HepG2 (cell line): ENCODE measurements around the gene ST8SIA1. TPM values are rescaled to one million over a fixed set of nuclear protein-coding genes. Genes with fewer than 3 reads are reported as not detected.

Source experiments
- ATAC-seq: fragments of 200-7000 bp; cut with Tn5 transposase; 3 replicates; pipeline ENCODE4 v1.9.1; 2020; ENCODE audit warnings: mild to moderate bottlenecking, moderate library complexity
- BruUV-seq: library from RNA; stranded (reverse); fragments of 400-500 nt; replicated peaks from 2 replicates; lab custom pipeline; 2021; lab: Mats Ljungman, UMichigan
- CTCF ChIA-PET: fragments of 300-600 bp; formaldehyde crosslinking; extraction: SDS; loops from one replicate; lab custom pipeline; 2021; ENCODE audit warnings: low total read pairs, inconsistent platforms, low intra/inter-chr PET ratio; lab: Yijun Ruan, JAX
- POLR2A ChIA-PET: fragments of 350-600 bp; sonication (Branson Sonifier 250); formaldehyde crosslinking; loops from one replicate; lab custom pipeline; 2020; ENCODE audit warnings: antibody characterized with exemption, inconsistent platforms; lab: Yijun Ruan, JAX
- DNase-seq: peaks from one replicate; pipeline ENCODE4 v3.0.0-alpha.2; 2015; ENCODE audit warnings: low spot score
- FAIRE-seq: peaks from 3 replicates; lab custom pipeline; 2011; peaks lifted over from hg19 to GRCh38; lab: Jason Lieb, UNC
- H2AFZ ChIP-seq: one replicate; pipeline ENCODE4 v1.6.1; 2011; ENCODE audit warnings: low read length, inconsistent platforms
- H3K27ac ChIP-seq: fragments of 300-600 bp; 3 replicates; pipeline ENCODE4 v1.8.0; 2011; ENCODE audit warnings: mixed run types, mild to moderate bottlenecking, mixed read lengths, low read length, inconsistent platforms; ENCODE audit not compliant: insufficient read depth; ENCODE audit errors: extremely low read length
- H3K27me3 ChIP-seq, 2 experiments: fragments of 200-600 bp in 1 of 2; 2 replicates in 1 of 2; 3 replicates in 1 of 2; pipeline versions ENCODE4 v1.6.0 to v1.8.0; 2011; ENCODE audit warnings: low read length in 2 of 2, mild to moderate bottlenecking in 2 of 2, moderate library complexity in 2 of 2, inconsistent platforms in 1 of 2; ENCODE audit not compliant: insufficient read depth in 2 of 2, control insufficient read depth in 1 of 2
- H3K36me3 ChIP-seq, 2 experiments: fragments of 200-600 bp in 1 of 2; replicated peaks in 1 of 2; 2 replicates in 1 of 2; 3 replicates in 1 of 2; pipeline versions ENCODE4 v1.5.1 to v1.8.0; 2011; ENCODE audit warnings: low read length in 2 of 2, inconsistent platforms in 1 of 2; ENCODE audit not compliant: insufficient read depth in 2 of 2, control insufficient read depth in 1 of 2
- H3K4me1 ChIP-seq: 2 replicates; pipeline ENCODE4 v1.5.1; 2012; ENCODE audit warnings: low read length, inconsistent platforms; ENCODE audit not compliant: insufficient read depth
- H3K4me2 ChIP-seq: 2 replicates; pipeline ENCODE4 v1.6.0; 2011; ENCODE audit warnings: low read depth, low read length, inconsistent platforms
- H3K4me3 ChIP-seq, 3 experiments: fragments of 200-600 bp in 1 of 3; sonication (generic), shearing (Covaris generic) in 1 of 3; replicated peaks in 1 of 3; 2 replicates each; pipeline ENCODE4 v1.5.1; 2011 to 2016; ENCODE audit warnings: low read length in 3 of 3, inconsistent platforms in 2 of 3, low read depth in 2 of 3, mild to moderate bottlenecking in 2 of 3, control low read depth in 1 of 3, mixed read lengths in 1 of 3; ENCODE audit not compliant: insufficient read depth in 1 of 3
- H3K79me2 ChIP-seq: one replicate; pipeline ENCODE4 v1.6.1; 2011; ENCODE audit warnings: low read length, inconsistent platforms; ENCODE audit not compliant: insufficient read depth
- H3K9ac ChIP-seq: 2 replicates; pipeline ENCODE4 v1.6.0; 2011; ENCODE audit warnings: mild to moderate bottlenecking, low read depth, low read length, inconsistent platforms; ENCODE audit not compliant: insufficient read depth
- H3K9me3 ChIP-seq: 2 replicates; pipeline ENCODE4 v1.5.1; 2012; ENCODE audit warnings: mild to moderate bottlenecking, low read length
- H4K20me1 ChIP-seq: 2 replicates; pipeline ENCODE4 v1.6.0; 2011; ENCODE audit warnings: inconsistent platforms, mild to moderate bottlenecking, low read length, moderate library complexity; ENCODE audit not compliant: insufficient read depth
- ATF7 ChIP-seq, 2 experiments: fragments of 450-650 bp in 1 of 2; sonication (generic) in 1 of 2; formaldehyde crosslinking in 1 of 2; IDR thresholded peaks; 2 replicates each; pipeline versions ENCODE4 v1.4.0 to v1.6.1; 2016 to 2020; ENCODE audit warnings: antibody characterized with exemption in 1 of 2, mild to moderate bottlenecking in 1 of 2, missing genetic modification reagents in 1 of 2
- GATA4 ChIP-seq: sonication (generic); IDR thresholded peaks from 2 replicates; pipeline ENCODE4 v1.6.1; 2016; ENCODE audit warnings: antibody characterized with exemption, low read depth, borderline replicate concordance
- HBP1 ChIP-seq: IDR thresholded peaks from 2 replicates; pipeline ENCODE4 v1.6.1; 2016; ENCODE audit warnings: low read depth, control low read depth
- HHEX ChIP-seq: IDR thresholded peaks from 2 replicates; pipeline ENCODE4 v1.6.1; 2016; ENCODE audit warnings: control low read depth
- HMGXB4 ChIP-seq, 2 experiments: sonication (generic) in 1 of 2; formaldehyde crosslinking in 1 of 2; IDR thresholded peaks; 2 replicates each; pipeline versions ENCODE4 v1.4.0 to v1.6.1; 2018 to 2020; ENCODE audit warnings: missing genetic modification reagents in 2 of 2, borderline replicate concordance in 1 of 2, low read depth in 1 of 2, mild to moderate bottlenecking in 1 of 2, missing biosample characterization in 1 of 2
- HNF4G ChIP-seq, 2 experiments: sonication (generic) in 1 of 2; formaldehyde crosslinking in 1 of 2; IDR thresholded peaks; 2 replicates each; pipeline versions ENCODE4 v1.4.0 to v1.6.1; 2011 to 2020; ENCODE audit warnings: borderline replicate concordance in 2 of 2, low read depth in 2 of 2, mild to moderate bottlenecking in 2 of 2, low read length in 1 of 2, missing genetic modification reagents in 1 of 2, moderate library complexity in 1 of 2
- MAZ ChIP-seq, 2 experiments: sonication (generic) in 1 of 2; formaldehyde crosslinking in 1 of 2; IDR thresholded peaks; 2 replicates each; pipeline versions ENCODE4 v1.5.0 to v1.6.1; 2012 to 2020; ENCODE audit warnings: low read depth in 2 of 2, mild to moderate bottlenecking in 2 of 2, borderline replicate concordance in 1 of 2, improper control_type of control experiment in 1 of 2, low read length in 1 of 2, missing genetic modification reagents in 1 of 2, moderate library complexity in 1 of 2
- NFKBIZ ChIP-seq: IDR thresholded peaks from 2 replicates; pipeline ENCODE4 v1.6.1; 2018; ENCODE audit warnings: missing genetic modification reagents, missing compliant biosample characterization
- NR2F2 ChIP-seq: IDR thresholded peaks from 2 replicates; pipeline ENCODE4 v1.6.1; 2012; ENCODE audit warnings: low read depth, inconsistent platforms, borderline replicate concordance
- RBM39 ChIP-seq: fragments of 200-400 bp; formaldehyde crosslinking; IDR thresholded peaks from one replicate; pipeline ENCODE4 v1.6.1; 2018; ENCODE audit warnings: antibody characterized with exemption, mild to moderate bottlenecking, low read depth, low read length; ENCODE audit not compliant: poor library complexity, severe bottlenecking
- SP1 ChIP-seq, 2 experiments: fragments of 450-650 bp in 1 of 2; sonication (generic) in 1 of 2; formaldehyde crosslinking in 1 of 2; IDR thresholded peaks; 2 replicates each; pipeline versions ENCODE4 v1.4.0 to v1.6.1; 2016 to 2020; ENCODE audit warnings: missing genetic modification reagents in 1 of 2
- ZBTB37 ChIP-seq: sonication (generic); formaldehyde crosslinking; IDR thresholded peaks from 2 replicates; pipeline ENCODE4 v1.4.0; 2020; ENCODE audit warnings: mild to moderate bottlenecking, missing genetic modification reagents
- ZNF547 ChIP-seq: sonication (generic); formaldehyde crosslinking; IDR thresholded peaks from 2 replicates; pipeline ENCODE4 v1.5.1; 2020; ENCODE audit warnings: mild to moderate bottlenecking, missing genetic modification reagents
- WGBS: methylation state at CpG from one replicate; pipeline ENCODE4 v1.1.6; 2017; ENCODE audit warnings: low lambda C conversion rate; 5-methylcytosine and 5-hydroxymethylcytosine counted together
- in situ Hi-C: cut with HindIII; loops from 2 replicates; pipeline ENCODE4 v1.10.0; 2017; ENCODE audit warnings: low pct_unique_long_range_greater_than_20kb; ENCODE audit not compliant: extremely low pct_ligation_motif_present
- intact Hi-C: fragments of 100-400 bp; cut with micrococcal nuclease; formaldehyde crosslinking; loops from one replicate; pipeline ENCODE4 v1.10.0; 2022; ENCODE audit not compliant: unreplicated experiment
- polyA plus RNA-seq, 8 experiments: library from polyadenylated mRNA; depleted of rRNA in 3 of 8; stranded (reverse) in 7 of 8; unstranded in 1 of 8; fragments of >200 nt; fragmentation: Illumina TruSeq in 4 of 8; extraction: Trizol in 4 of 8; gene quantifications; 2 replicates each; pipeline versions ENCODE4 v1.2.1 to v1.2.3, GENCODE V29; 2011 to 2016; ENCODE audit warnings: low read depth in 4 of 8, missing spikeins in 1 of 8, mixed read lengths in 1 of 8; ENCODE audit not compliant: insufficient read depth in 1 of 8
- total RNA-seq, 5 experiments: library from RNA; depleted of rRNA; stranded (reverse); fragments of >200 nt; fragmentation: Illumina TruSeq; extraction: Trizol; gene quantifications; 2 replicates each; pipeline ENCODE4 v1.2.3, GENCODE V29; 2016; ENCODE audit warnings: low read depth in 1 of 5

Gene ST8SIA1
- total and polyA plus RNA-seq, 2 of the 13 experiments (the other 11 are each of a cell fraction or from before 2014, with no cell fraction given): not detected

GRCh38 chr12:22285846-22286245, 48.7 kb downstream of the ST8SIA1 start (continued):
- TF ChIP-seq HMGXB4 (CRISPR knock-in tag; IDR thresholded peaks at IDR 0.05; ENCODE audit: borderline replicate concordance in 1 of 2, low read depth in 1 of 2): no peak
- TF ChIP-seq HBP1 (CRISPR knock-in tag): no peak
- TF ChIP-seq NR2F2: no peak
- no peak for TF ChIP-seq NFKBIZ (CRISPR knock-in tag)
- TF ChIP-seq HNF4G (IDR thresholded peaks at IDR 0.05; ENCODE audit: borderline replicate concordance, low read depth, low read length): no peak
- TF ChIP-seq HNF4G (CRISPR knock-in tag; IDR thresholded peaks at IDR 0.05; ENCODE audit: borderline replicate concordance, low read depth): no peak
- no peak for TF ChIP-seq RBM39
- TF ChIP-seq ZNF547 (CRISPR knock-in tag): no peak
- no peak for TF ChIP-seq MAZ (IDR thresholded peaks at IDR 0.05; ENCODE audit: borderline replicate concordance, low read depth, low read length)
- no peak for TF ChIP-seq MAZ (CRISPR knock-in tag; IDR thresholded peaks at IDR 0.05; ENCODE audit: low read depth)

GRCh38 chr12:22284871-22285270, 49.6 kb downstream of the ST8SIA1 start:
- H4K20me1 ChIP-seq: no peaks in the 10 kb centered on the region
- ATAC-seq (no peak), FAIRE-seq (no peak), DNase-seq (no peak)
- H2AFZ ChIP-seq: no peak overlapping the region
- H3K79me2 ChIP-seq: no peaks in the 10 kb centered on the region
- ChIA-PET CTCF (no interaction called here), POLR2A (no interaction called here)
- H3K27ac ChIP-seq: no peak overlapping the region
- no peak overlapping the region for H3K4me3 ChIP-seq
- in situ Hi-C loops: no loop called here
- no peaks in the 10 kb centered on the region for H3K36me3 ChIP-seq
- H3K4me2 ChIP-seq: no peak overlapping the region
- WGBS: 0% methylated on average over 1 of the region's 1 CpG
- no peaks in the 10 kb centered on the region for H3K27me3 ChIP-seq
- BruUV-seq: no TSS peak
- H3K9me3 ChIP-seq: no peaks in the 10 kb centered on the region
- TF ChIP-seq HHEX (CRISPR knock-in tag) (no peak), SP1 (IDR thresholded peaks at IDR 0.05) (no peak), SP1 (CRISPR knock-in tag; IDR thresholded peaks at IDR 0.05) (no peak), GATA4 (no peak), ZBTB37 (no peak), ATF7 (IDR thresholded peaks at IDR 0.05) (no peak), ATF7 (CRISPR knock-in tag; IDR thresholded peaks at IDR 0.05) (no peak)
- intact Hi-C loops: no loop called here
- H3K4me1 ChIP-seq: no peaks in the 10 kb centered on the region
- no peak overlapping the region for H3K9ac ChIP-seq
